B cell (primary cell): ENCODE data around the gene SDK2. TPM values are rescaled to one million over a fixed set of nuclear protein-coding genes. Genes with fewer than 3 reads are reported as not detected.

Source experiments
- ATAC-seq: fragments of 200-7000 bp; cut with Tn5 transposase; one replicate; pipeline ENCODE4 v1.10.0; 2021; ENCODE audit warnings: low read depth, mild to moderate bottlenecking, moderate number of reproducible peaks, moderate library complexity
- CTCF ChIA-PET: fragments of 350-600 bp; sonication (Branson Sonifier 250); formaldehyde crosslinking; loops from one replicate; lab custom pipeline; 2021; ENCODE audit warnings: antibody characterized with exemption, inconsistent platforms; lab: Charles Lee
- POLR2A ChIA-PET: fragments of 350-600 bp; sonication (Branson Sonifier 250); formaldehyde crosslinking; loops from one replicate; lab custom pipeline; 2021; ENCODE audit warnings: antibody characterized with exemption; lab: Charles Lee
- DNase-seq: peaks from one replicate; pipeline ENCODE4 v3.0.0; 2013
- H2AFZ ChIP-seq: 2 replicates; pipeline ENCODE4 v1.6.1; 2012; ENCODE audit warnings: mild to moderate bottlenecking, low read depth, low read length; ENCODE audit not compliant: insufficient read depth, poor library complexity, severe bottlenecking
- H3K27ac ChIP-seq, 2 donors: 1 replicate in 1 of 2; 2 replicates in 1 of 2; pipeline ENCODE4 v1.5.1; 2012 to 2013; ENCODE audit warnings: low read length in 2 of 2, mild to moderate bottlenecking in 2 of 2, moderate library complexity in 1 of 2
- H3K27me3 ChIP-seq, 4 experiments: fragments of 200-600 bp in 1 of 4; sonication (generic) in 1 of 4; replicated peaks in 1 of 4; 1 replicate in 2 of 4; 2 replicates in 2 of 4; pipeline versions ENCODE4 v1.6.1 to v1.7.0; 2013 to 2016; ENCODE audit warnings: low read length in 3 of 4, mild to moderate bottlenecking in 2 of 4, mixed read lengths in 1 of 4, moderate library complexity in 1 of 4; ENCODE audit not compliant: insufficient read depth in 4 of 4, control insufficient read depth in 3 of 4; ENCODE audit errors: control extremely low read depth in 1 of 4
- H3K36me3 ChIP-seq, 2 experiments: replicated peaks in 1 of 2; 1 replicate in 1 of 2; 2 replicates in 1 of 2; pipeline versions ENCODE4 v1.6.1 to v1.7.1; 2013; ENCODE audit warnings: low read length in 1 of 2; ENCODE audit not compliant: insufficient read depth in 2 of 2, control insufficient read depth in 1 of 2; ENCODE audit errors: control extremely low read depth in 1 of 2, extremely low read depth in 1 of 2
- H3K4me1 ChIP-seq, 2 donors: fragments of 200-600 bp in 1 of 2; sonication (generic) in 1 of 2; 1 replicate in 1 of 2; 2 replicates in 1 of 2; pipeline versions ENCODE4 v1.5.1 to v1.6.1; 2013 to 2017; ENCODE audit warnings: low read length in 2 of 2; ENCODE audit not compliant: control insufficient read depth in 2 of 2, insufficient read depth in 2 of 2
- H3K4me2 ChIP-seq: replicated peaks from 2 replicates; pipeline ENCODE3; 2012; ENCODE audit warnings: mild to moderate bottlenecking, low read depth, low read length; ENCODE audit not compliant: poor library complexity, severe bottlenecking
- H3K4me3 ChIP-seq, 5 experiments: fragments of 200-600 bp in 1 of 5; sonication (generic) in 1 of 5; 1 replicate in 3 of 5; 2 replicates in 2 of 5; pipeline versions ENCODE4 v1.5.1 to v1.7.0; 2011 to 2016; ENCODE audit warnings: low read length in 4 of 5, mild to moderate bottlenecking in 4 of 5, low read depth in 2 of 5, control low read depth in 1 of 5, moderate library complexity in 1 of 5; ENCODE audit not compliant: insufficient read depth in 1 of 5; ENCODE audit errors: control extremely low read depth in 1 of 5, extremely low read depth in 1 of 5
- H3K79me2 ChIP-seq: fragments of 200-600 bp; sonication (generic); one replicate; pipeline ENCODE4 v1.6.0; 2016; ENCODE audit warnings: low read length; ENCODE audit not compliant: control insufficient read depth, insufficient read depth
- H3K9ac ChIP-seq: fragments of 200-600 bp; sonication (generic); 2 replicates; pipeline ENCODE4 v1.6.1; 2017; ENCODE audit warnings: mild to moderate bottlenecking, low read length, moderate library complexity
- H3K9me3 ChIP-seq, 3 donors: one replicate each; pipeline versions ENCODE4 v1.6.1 to v1.7.1; 2013; ENCODE audit warnings: low read length in 2 of 3; ENCODE audit not compliant: control insufficient read depth in 2 of 3, insufficient read depth in 1 of 3; ENCODE audit errors: control extremely low read depth in 1 of 3
- H4K20me1 ChIP-seq: 2 replicates; pipeline ENCODE4 v1.6.0; 2012; ENCODE audit warnings: mild to moderate bottlenecking, low read length; ENCODE audit not compliant: insufficient read depth, control insufficient read depth, poor library complexity, severe bottlenecking
- H3K27ac Mint-ChIP-seq: one replicate; pipeline ENCODE4 v1.8.0; 2021; ENCODE audit warnings: mixed read lengths
- H3K27me3 Mint-ChIP-seq: one replicate; pipeline ENCODE4 v1.8.0; 2021; ENCODE audit warnings: mixed read lengths
- H3K4me1 Mint-ChIP-seq: one replicate; pipeline ENCODE4 v1.8.0; 2021; ENCODE audit warnings: mixed read lengths
- H3K4me3 Mint-ChIP-seq: one replicate; pipeline ENCODE4 v1.8.0; 2021; ENCODE audit warnings: mixed read lengths
- H3K9me3 Mint-ChIP-seq: one replicate; pipeline ENCODE4 v1.8.0; 2022; ENCODE audit warnings: mixed read lengths; ENCODE audit not compliant: insufficient read depth
- EZH2 ChIP-seq: IDR thresholded peaks from 2 replicates; pipeline ENCODE4 v1.6.1; 2012; ENCODE audit warnings: borderline replicate concordance, low read depth, mild to moderate bottlenecking, moderate library complexity, low read length; ENCODE audit not compliant: insufficient read depth, poor library complexity, severe bottlenecking
- WGBS: methylation state at CpG from one replicate; pipeline ENCODE4 v1.1.5; 2013; ENCODE audit warnings: missing lambda C conversion rate; ENCODE audit not compliant: insufficient coverage; 5-methylcytosine and 5-hydroxymethylcytosine counted together
- intact Hi-C: fragments of 100-400 bp; cut with micrococcal nuclease; formaldehyde crosslinking; loops from one replicate; pipeline ENCODE4 v1.10.0; 2022
- polyA plus RNA-seq: library from polyadenylated mRNA; depleted of rRNA; stranded (reverse); fragments of >200 nt; gene quantifications from 2 replicates; pipeline ENCODE4 v1.2.3, GENCODE V29; 2012
- total RNA-seq, 2 donors: library from RNA; stranded (reverse); fragments of 120-200 nt in 1 of 2; gene quantifications; 1 replicate in 1 of 2; 2 replicates in 1 of 2; pipeline versions ENCODE4 v1.2.3 to v1.2.4, GENCODE V29; 2013 to 2022
- TF ChIP-seq, protein P1 (sequence below): fragments of 200-600 bp; IDR thresholded peaks from one replicate; pipeline ENCODE4 v1.8.0; 2022; ENCODE audit warnings: antibody characterized with exemption, mild to moderate bottlenecking

Gene SDK2
- total and polyA plus RNA-seq, 2 donors (not counting 1 experiment from before 2014, with no cell fraction given), result 3.2 to 13.0 TPM

DNA sequence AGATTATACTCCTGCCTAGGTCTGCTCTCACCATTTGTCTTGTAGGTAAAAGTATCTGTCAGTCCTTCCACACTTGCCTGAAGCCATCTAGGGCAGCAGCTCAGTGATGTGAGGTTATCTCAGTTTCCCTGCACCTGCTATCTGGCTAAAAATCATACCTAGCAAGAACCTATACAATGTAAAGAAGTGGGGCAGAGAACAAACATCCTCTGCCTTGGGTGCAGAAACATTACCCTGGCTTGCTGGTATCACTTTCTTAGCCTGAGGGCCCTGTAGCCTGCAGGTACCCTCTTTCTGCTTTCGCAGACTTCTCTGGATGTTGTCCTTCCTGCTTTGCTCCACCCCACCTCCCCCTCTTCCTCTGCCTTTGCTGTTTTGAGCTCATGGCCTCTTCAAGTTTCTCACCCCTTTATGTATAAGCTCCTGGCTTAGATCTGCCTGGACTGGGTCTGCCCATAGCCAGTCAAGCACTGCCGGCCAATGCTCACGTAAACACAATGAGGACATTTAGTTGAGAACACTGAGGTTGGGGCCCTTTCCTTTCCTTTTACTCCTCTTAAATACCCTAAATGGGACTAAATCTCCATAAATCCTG lies 8.7 kb upstream of the SDK2 start:
- Histone ChIP-seq H3K9me3 (peaks cover 0 to 19% (median 16%) of the 10 kb centered on the region in 3 donors), H3K4me1 (peaks cover 0 to 6% of the 10 kb centered on the region in 2 donors), H4K20me1 (no peaks in the 10 kb centered on the region), H3K27me3 (no peaks in the 10 kb centered on the region), H3K4me2 (no peak overlapping the region), H3K9ac (no peak overlapping the region), H3K4me3 (no peak overlapping the region), H3K79me2 (no peaks in the 10 kb centered on the region), H3K36me3 (no peaks in the 10 kb centered on the region), H2AFZ (no peak overlapping the region), H3K27ac (no peak overlapping the region)
- ATAC-seq (no peak), DNase-seq (no peak)
- intact Hi-C loops, result no loop called here
- ChIA-PET POLR2A (no interaction called here), CTCF (no interaction called here)
- no peak overlapping the region for H3K27ac Mint-ChIP-seq
- peaks cover 14% of the 10 kb centered on the region for H3K9me3 Mint-ChIP-seq
- peaks cover 16% of the 10 kb centered on the region for H3K27me3 Mint-ChIP-seq
- H3K4me3 Mint-ChIP-seq, result no peak overlapping the region
- 86% methylated on average over 1 of the region's 3 CpGs for WGBS
- peaks cover 4% of the 10 kb centered on the region for H3K4me1 Mint-ChIP-seq
- no peak for TF ChIP-seq EZH2
- TF ChIP-seq, protein P1, sequence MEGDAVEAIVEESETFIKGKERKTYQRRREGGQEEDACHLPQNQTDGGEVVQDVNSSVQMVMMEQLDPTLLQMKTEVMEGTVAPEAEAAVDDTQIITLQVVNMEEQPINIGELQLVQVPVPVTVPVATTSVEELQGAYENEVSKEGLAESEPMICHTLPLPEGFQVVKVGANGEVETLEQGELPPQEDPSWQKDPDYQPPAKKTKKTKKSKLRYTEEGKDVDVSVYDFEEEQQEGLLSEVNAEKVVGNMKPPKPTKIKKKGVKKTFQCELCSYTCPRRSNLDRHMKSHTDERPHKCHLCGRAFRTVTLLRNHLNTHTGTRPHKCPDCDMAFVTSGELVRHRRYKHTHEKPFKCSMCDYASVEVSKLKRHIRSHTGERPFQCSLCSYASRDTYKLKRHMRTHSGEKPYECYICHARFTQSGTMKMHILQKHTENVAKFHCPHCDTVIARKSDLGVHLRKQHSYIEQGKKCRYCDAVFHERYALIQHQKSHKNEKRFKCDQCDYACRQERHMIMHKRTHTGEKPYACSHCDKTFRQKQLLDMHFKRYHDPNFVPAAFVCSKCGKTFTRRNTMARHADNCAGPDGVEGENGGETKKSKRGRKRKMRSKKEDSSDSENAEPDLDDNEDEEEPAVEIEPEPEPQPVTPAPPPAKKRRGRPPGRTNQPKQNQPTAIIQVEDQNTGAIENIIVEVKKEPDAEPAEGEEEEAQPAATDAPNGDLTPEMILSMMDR, result no peak

DNA sequence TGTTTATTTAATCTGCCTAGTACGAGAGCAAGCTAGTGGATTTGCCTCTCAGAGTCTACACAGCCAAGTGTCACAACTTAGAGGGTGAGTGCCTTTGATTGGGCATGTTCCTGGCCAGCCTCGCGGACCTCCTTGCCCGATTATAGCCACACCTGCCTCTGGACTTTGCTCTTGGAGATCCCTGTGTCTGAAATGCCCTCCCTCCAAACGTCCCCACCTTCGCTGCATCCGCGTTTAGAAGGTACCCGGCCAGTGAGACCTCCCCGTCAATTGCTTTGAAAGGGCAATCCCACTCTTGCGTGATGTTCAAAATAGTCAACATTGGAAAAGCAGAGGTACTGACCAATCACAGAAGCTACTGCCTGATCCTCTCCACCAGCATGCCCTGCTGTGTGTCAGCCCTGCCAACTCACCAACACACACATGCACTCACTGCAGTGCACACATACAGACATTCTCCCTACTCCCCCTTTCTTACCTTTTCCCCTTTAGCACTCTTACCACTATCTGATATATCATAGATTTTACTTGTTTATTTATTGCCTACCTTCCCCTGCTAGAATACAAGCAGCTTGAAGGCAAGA lies 6.5 kb upstream of the SDK2 start:
- DNase-seq, result no peak
- POLR2A ChIA-PET, result no interaction called here

More for the DNA sequence above, 6.5 kb upstream of the SDK2 start:
- CTCF ChIA-PET, result interaction anchor here (1.2 kb wide), 1 partner anchor 221 kb away, joined by 3 read pairs; no protein-coding TSS in a partner anchor
- Mint-ChIP-seq H3K4me3 (no peak overlapping the region), H3K27ac (no peak overlapping the region), H3K27me3 (peaks cover 12% of the 10 kb centered on the region), H3K9me3 (peaks cover 14% of the 10 kb centered on the region), H3K4me1 (peaks cover 4% of the 10 kb centered on the region)
- H3K4me2 ChIP-seq, result no peak overlapping the region
- H4K20me1 ChIP-seq, result no peaks in the 10 kb centered on the region
- H3K9me3 ChIP-seq, result peaks cover 0 to 19% (median 16%) of the 10 kb centered on the region in 3 donors
- H2AFZ ChIP-seq, result no peak overlapping the region
- H3K4me3 ChIP-seq, result no peak overlapping the region
- no peaks in the 10 kb centered on the region for H3K36me3 ChIP-seq
- ATAC-seq, result no peak
- intact Hi-C loops, result no loop called here
- peaks cover 0 to 1% (median 0%) of the 10 kb centered on the region in 4 experiments for H3K27me3 ChIP-seq
- TF ChIP-seq, protein P1, result no peak
- no peak for TF ChIP-seq EZH2
- no peak overlapping the region for H3K27ac ChIP-seq
- no peaks in the 10 kb centered on the region for H3K79me2 ChIP-seq
- 92% methylated on average over 11 of the region's 11 CpGs for WGBS
- H3K4me1 ChIP-seq, result peaks cover 0 to under 1% of the 10 kb centered on the region in 2 donors
- no peak overlapping the region for H3K9ac ChIP-seq
